Hematopoietic multipotent progenitor cell treated with erythropoietin and hydrocortisone succinate and interleukin-3 and kit ligand, for 17 days (in vitro differentiated cells): ENCODE measurements around the gene AGPS.
"Not testable (repeated sequence)": the region's sequence is repeated elsewhere in the genome, so short reads cannot be mapped to it uniquely, and the experiment has no call there.

Experiments used
- DNase-seq: peaks from one replicate; pipeline ENCODE4 v3.0.0-alpha.2; 2015; ENCODE audit warnings: low spot score

Gene AGPS

GRCh38 chr2:177474301-177474700, 81.7 kb downstream of the AGPS start:
- DNase-seq: no peak

GRCh38 chr2:177474998-177475397, 82.4 kb downstream of the AGPS start:
- DNase-seq: no peak

GRCh38 chr2:177476897-177477296, 84.3 kb downstream of the AGPS start:
- DNase-seq: no peak

- DNase-seq: no peak
These were observed 85.5 kb downstream of the AGPS start for GRCh38 chr2:177478029-177478428.

- no peak for DNase-seq
These were observed 86.3 kb downstream of the AGPS start for GRCh38 chr2:177478907-177479306.

GRCh38 chr2:177482195-177482594, 89.6 kb downstream of the AGPS start:
- DNase-seq: no peak

GRCh38 chr2:177483531-177483930, 91.0 kb downstream of the AGPS start:
- no peak for DNase-seq

- no peak for DNase-seq
These were observed 91.7 kb downstream of the AGPS start for GRCh38 chr2:177484180-177484795.

- DNase-seq: not testable (repeated sequence)
These were observed 93.1 kb downstream of the AGPS start for GRCh38 chr2:177485657-177486056.

- DNase-seq: peak; percentile 40
These were observed 97.2 kb downstream of the AGPS start for GRCh38 chr2:177489719-177490301.

- no peak for DNase-seq
These were observed 103.4 kb downstream of the AGPS start for GRCh38 chr2:177495945-177496344.

GRCh38 chr2:177496921-177497320, 104.3 kb downstream of the AGPS start:
- DNase-seq: no peak

- DNase-seq: no peak
These were observed 108.6 kb downstream of the AGPS start for GRCh38 chr2:177501186-177501585.

GRCh38 chr2:177506505-177506904, 113.9 kb downstream of the AGPS start:
- DNase-seq: no peak

GRCh38 chr2:177506998-177507397, 114.4 kb downstream of the AGPS start:
- no peak for DNase-seq

GRCh38 chr2:177516824-177517544, 124.4 kb downstream of the AGPS start:
- DNase-seq: no peak

GRCh38 chr2:177518754-177519153, 126.2 kb downstream of the AGPS start:
- DNase-seq: no peak

- DNase-seq: no peak
These were observed 127.1 kb downstream of the AGPS start for GRCh38 chr2:177519534-177520115.

GRCh38 chr2:177520324-177520723, 127.8 kb downstream of the AGPS start:
- no peak for DNase-seq

GRCh38 chr2:177523781-177524180, 131.2 kb downstream of the AGPS start:
- DNase-seq: no peak

GRCh38 chr2:177525351-177525924, 132.9 kb downstream of the AGPS start:
- no peak for DNase-seq

- no peak for DNase-seq
These were observed 135.9 kb downstream of the AGPS start for GRCh38 chr2:177528351-177528933.
